Suprapubic skin (tissue), 4 donors: ENCODE measurements around the gene FKBP1A.

Experiments
- CTCF ChIP-seq, 2 donors: fragments of 200-600 bp in 1 of 2; fragments of 450-650 bp in 1 of 2; sonication (generic) in 1 of 2; IDR thresholded peaks; one replicate each; pipeline ENCODE4 v1.5.1; 2016 to 2019; ENCODE audit warnings: antibody characterized with exemption in 2 of 2, mild to moderate bottlenecking in 1 of 2, moderate library complexity in 1 of 2
- EP300 ChIP-seq: sonication (generic); formaldehyde crosslinking; IDR thresholded peaks from one replicate; pipeline ENCODE4 v1.6.1; 2017; ENCODE audit warnings: antibody characterized with exemption
- POLR2A ChIP-seq, 2 donors: fragments of 450-650 bp; IDR thresholded peaks; one replicate each; pipeline ENCODE4 v1.6.1; 2017; ENCODE audit warnings: antibody characterized with exemption in 2 of 2, mild to moderate bottlenecking in 2 of 2, moderate library complexity in 2 of 2
- POLR2AphosphoS5 ChIP-seq, 3 donors: sonication (generic); formaldehyde crosslinking; IDR thresholded peaks; one replicate each; pipeline ENCODE4 v1.6.1; 2017; ENCODE audit warnings: antibody characterized with exemption in 3 of 3

DNA sequence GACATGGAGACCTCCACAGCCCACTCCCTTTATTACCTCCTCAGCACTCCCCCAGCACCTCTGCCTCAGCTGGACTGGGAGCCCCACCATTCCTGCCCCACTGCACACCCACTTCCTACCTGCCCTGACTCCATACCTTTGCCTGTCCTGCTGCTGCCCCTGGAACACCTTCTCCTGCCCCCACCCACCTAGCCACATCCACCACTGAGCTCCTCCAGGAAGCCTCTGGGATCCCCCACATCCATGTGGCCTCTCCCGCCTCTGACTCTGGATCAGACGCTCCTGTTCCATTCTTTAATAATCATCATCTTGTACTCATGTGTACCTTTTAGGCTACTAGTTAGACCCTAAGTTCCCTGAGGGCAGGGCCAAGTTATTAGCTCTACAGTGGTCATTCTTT lies 61.8 kb downstream of the FKBP1A start:
- TF ChIP-seq CTCF (IDR thresholded peaks at IDR 0.05) (no peak), POLR2AphosphoS5 (IDR thresholded peaks at IDR 0.05) (no peak), POLR2A (IDR thresholded peaks at IDR 0.05) (no peak), EP300 (no peak)
